HEK293T (cell line): ENCODE data around the gene VSIG10.

Experiments
- CTCF ChIA-PET: fragments of 350-600 bp; formaldehyde crosslinking; extraction: SDS; loops from one replicate; lab custom pipeline; 2021; ENCODE audit warnings: antibody characterized with exemption, inconsistent platforms; lab: Yijun Ruan, JAX
- POLR2A ChIA-PET: fragments of 350-600 bp; formaldehyde crosslinking; extraction: SDS; loops from one replicate; lab custom pipeline; 2020; ENCODE audit warnings: antibody characterized with exemption, inconsistent platforms; lab: Yijun Ruan, JAX
- DNase-seq: peaks from one replicate; pipeline ENCODE4 v3.0.0; 2012; ENCODE audit warnings: mixed read lengths; ENCODE audit errors: extremely low spot score
- ARNT ChIP-seq: fragments of 450-650 bp; IDR thresholded peaks from 2 replicates; pipeline ENCODE4 v1.6.1; 2017; ENCODE audit warnings: mild to moderate bottlenecking
- BHLHE40 ChIP-seq: fragments of 450-650 bp; IDR thresholded peaks from 2 replicates; pipeline ENCODE4 v1.6.1; 2016; ENCODE audit warnings: mild to moderate bottlenecking, moderate library complexity, borderline replicate concordance
- CTBP1 ChIP-seq: fragments of 450-650 bp; IDR thresholded peaks from 2 replicates; pipeline ENCODE4 v1.6.1; 2016; ENCODE audit warnings: borderline replicate concordance
- ELF4 ChIP-seq: fragments of 450-650 bp; IDR thresholded peaks from 2 replicates; pipeline ENCODE4 v1.6.1; 2017; ENCODE audit warnings: antibody characterized with exemption
- FOXA1 ChIP-seq: fragments of 450-650 bp; IDR thresholded peaks from 2 replicates; pipeline ENCODE4 v1.6.1; 2016; ENCODE audit warnings: mild to moderate bottlenecking
- FOXK2 ChIP-seq: fragments of 450-650 bp; IDR thresholded peaks from 2 replicates; pipeline ENCODE4 v1.6.1; 2016; ENCODE audit warnings: mild to moderate bottlenecking
- FOXM1 ChIP-seq: fragments of 450-650 bp; IDR thresholded peaks from 2 replicates; pipeline ENCODE4 v1.6.1; 2017; ENCODE audit warnings: mild to moderate bottlenecking, borderline replicate concordance
- HDGF ChIP-seq: fragments of 450-650 bp; IDR thresholded peaks from 2 replicates; pipeline ENCODE4 v1.6.1; 2017; ENCODE audit warnings: antibody characterized with exemption, borderline replicate concordance
- L3MBTL2 ChIP-seq: fragments of 450-650 bp; conservative IDR thresholded peaks from 2 replicates; pipeline ENCODE4 v1.6.1; 2016; ENCODE audit warnings: mild to moderate bottlenecking
- LEF1 ChIP-seq: fragments of 450-650 bp; IDR thresholded peaks from 2 replicates; pipeline ENCODE4 v1.6.1; 2017; ENCODE audit warnings: mild to moderate bottlenecking, borderline replicate concordance
- NFRKB ChIP-seq: fragments of 450-650 bp; IDR thresholded peaks from 2 replicates; pipeline ENCODE4 v1.6.1; 2016; ENCODE audit warnings: mild to moderate bottlenecking, moderate library complexity
- PKNOX1 ChIP-seq: fragments of 450-650 bp; IDR thresholded peaks from 2 replicates; pipeline ENCODE4 v1.6.1; 2016
- SP1 ChIP-seq: fragments of 450-650 bp; IDR thresholded peaks from 2 replicates; pipeline ENCODE4 v1.6.1; 2017
- SUZ12 ChIP-seq: fragments of 450-650 bp; IDR thresholded peaks from 2 replicates; pipeline ENCODE4 v1.6.1; 2016; ENCODE audit warnings: mild to moderate bottlenecking
- TARDBP ChIP-seq: fragments of 450-650 bp; IDR thresholded peaks from 2 replicates; pipeline ENCODE4 v1.6.1; 2016
- ZNF384 ChIP-seq: fragments of 450-650 bp; IDR thresholded peaks from 2 replicates; pipeline ENCODE4 v1.6.1; 2016

The VSIG10 gene

DNA sequence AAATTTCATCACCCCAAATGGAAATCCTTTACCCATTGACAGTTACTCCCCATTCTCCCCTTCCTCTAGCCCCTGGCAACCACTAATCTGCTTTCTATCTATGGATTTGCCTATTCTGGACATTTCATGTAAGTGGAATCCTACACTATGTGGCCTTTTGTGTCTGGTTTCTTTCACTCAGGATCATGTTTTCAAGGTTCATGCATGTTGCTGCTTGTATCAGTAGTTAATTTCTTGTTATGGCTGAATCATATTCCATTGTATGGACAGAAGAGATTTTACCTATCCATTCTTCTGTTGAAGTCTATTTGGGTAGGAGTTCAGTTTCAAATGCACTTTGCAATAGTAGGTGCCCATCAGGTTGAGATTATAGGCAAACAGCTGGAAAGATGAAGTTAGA, 85.9 kb downstream of the VSIG10 start:
- ChIA-PET POLR2A (interaction anchor here (1.0 to 1.9 kb wide), 2 partner anchors 56 to 140 kb away, joined by 3 to 7 read pairs; no protein-coding TSS in a partner anchor), CTCF (no interaction called here)
- DNase-seq: no peak
- TF ChIP-seq ZNF384 (no peak), FOXM1 (no peak), HDGF (no peak), ARNT (no peak), SP1 (no peak), PKNOX1 (no peak), NFRKB (no peak), ELF4 (no peak), CTBP1 (no peak), LEF1 (no peak), TARDBP (no peak), FOXK2 (no peak), BHLHE40 (no peak), SUZ12 (no peak), L3MBTL2 (no peak), FOXA1 (no peak)

GRCh38 chr12:118016424-118017264, 87.2 kb downstream of the VSIG10 start, which contains the start of gene RFC5:
RFC5 (plus strand) TSS chr12:118016703; CDS start chr12:118016828, 125 bp downstream.
- ChIA-PET POLR2A (interaction anchor here (0.6 to 1.9 kb wide), 12 partner anchors 9 to 139 kb away, joined by 3 to 7 read pairs (median 4); partner anchors contain the start of gene PEBP1), CTCF (no interaction called here)
- peak; percentile 100 for DNase-seq
- TF ChIP-seq ZNF384 (no peak), TARDBP (no peak), SP1 (no peak), FOXA1 (no peak), L3MBTL2 (peak; percentile 95), ELF4 (0 out of 2 replicates have a peak, but pooled peaks have one; percentile 14), PKNOX1 (no peak), BHLHE40 (no peak), LEF1 (no peak)

DNA sequence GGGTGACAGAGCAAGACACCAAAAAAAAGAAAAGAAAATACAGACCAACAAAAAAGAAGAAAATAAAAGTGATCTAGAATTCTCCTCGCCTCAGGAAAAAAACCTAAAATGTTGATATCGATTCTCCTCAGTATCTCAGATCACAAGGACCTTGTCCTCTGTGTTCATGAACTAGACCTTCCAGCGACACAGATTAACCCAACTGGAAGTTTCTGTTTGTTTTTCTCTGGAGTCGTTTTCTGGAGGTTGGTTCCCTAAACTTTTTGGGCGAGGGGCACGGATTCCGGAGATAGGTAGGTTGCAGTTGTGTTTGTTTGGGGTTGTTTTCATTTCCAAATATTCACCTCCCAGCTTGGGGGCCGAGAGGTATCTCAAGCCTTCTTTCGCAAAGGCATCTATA, 87.9 kb downstream of the VSIG10 start:
- TF ChIP-seq CTBP1 (no peak), ARNT (0 out of 2 replicates have a peak, but pooled peaks have one; percentile 10)
- POLR2A ChIA-PET: interaction anchor here (0.6 to 1.9 kb wide), 11 partner anchors 10 to 138 kb away, joined by 3 to 7 read pairs (median 4); partner anchors contain the start of gene PEBP1
- DNase-seq: no peak
- CTCF ChIA-PET: no interaction called here

DNA sequence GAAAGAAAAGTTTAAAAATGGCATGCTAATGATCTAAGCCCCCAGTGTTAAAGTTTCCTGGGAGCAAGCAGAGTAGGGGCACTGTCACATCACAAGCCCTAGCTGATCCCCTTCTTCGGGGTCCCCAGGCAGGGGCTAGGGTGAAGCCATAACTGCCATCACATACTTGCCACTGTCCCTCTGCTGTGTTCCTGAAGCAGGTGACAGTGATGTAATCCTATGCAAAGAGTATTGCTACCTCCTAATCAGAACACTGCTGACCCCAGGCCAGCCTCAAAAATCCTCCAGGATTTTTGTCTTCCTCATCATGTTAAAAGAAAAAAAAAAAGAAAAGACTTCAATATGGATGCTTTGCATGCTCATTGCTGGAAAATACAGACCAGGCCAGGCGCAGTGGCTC, 88.5 kb downstream of the VSIG10 start:
- ChIA-PET CTCF (no interaction called here), POLR2A (no interaction called here)
- no peak for DNase-seq
- TF ChIP-seq TARDBP (no peak), FOXM1 (no peak), ARNT (no peak), PKNOX1 (no peak), SP1 (no peak)
